ENCODE data around the gene FRA10AC1. TPM values are rescaled to one million over a fixed set of nuclear protein-coding genes. Genes with fewer than 3 reads are reported as not detected.

The FRA10AC1 gene
- total and polyA plus RNA-seq, 4 donors = 4.3 to 38.9 (median 15.2) TPM

- DNase-seq (peak in 2 of 3 donors; percentile 44 to 72), ATAC-seq (ENCODE audit: insufficient read depth, low FRiP score) (no peak)
- 46 to 57% methylated on average over 5 of the region's 5 CpGs for WGBS, 2 donors
- Histone ChIP-seq H3K27me3 (ENCODE audit: control insufficient read depth in 3 of 3, insufficient read depth in 3 of 3, low read length in 2 of 3) (no peaks in the 10 kb centered on the region), H3K27ac (ENCODE audit: low read depth in 1 of 2, low read length in 1 of 2) (no peak overlapping the region), H3K4me3 (no peak overlapping the region), H3K36me3 (ENCODE audit: control insufficient read depth in 4 of 4, insufficient read depth in 4 of 4, low read length in 4 of 4) (no peaks in the 10 kb centered on the region), H3K9ac (ENCODE audit: insufficient read depth in 1 of 2, low read length in 2 of 2) (no peak overlapping the region), H3K9me3 (ENCODE audit: control insufficient read depth in 4 of 4, insufficient read depth in 3 of 4, low read length in 3 of 4) (no peaks in the 10 kb centered on the region), H3K4me1 (ENCODE audit: control insufficient read depth in 5 of 5, insufficient read depth in 5 of 5, low read length in 5 of 5) (peaks cover 0 to 10% (median 1%) of the 10 kb centered on the region in 5 donors)
- TF ChIP-seq CTCF (IDR thresholded peaks at IDR 0.05; ENCODE audit: control extremely low read depth, extremely low read depth) = no peak
These were observed 46.9 kb upstream of the FRA10AC1 start for GRCh38 chr10:93749218-93749799.

DNA sequence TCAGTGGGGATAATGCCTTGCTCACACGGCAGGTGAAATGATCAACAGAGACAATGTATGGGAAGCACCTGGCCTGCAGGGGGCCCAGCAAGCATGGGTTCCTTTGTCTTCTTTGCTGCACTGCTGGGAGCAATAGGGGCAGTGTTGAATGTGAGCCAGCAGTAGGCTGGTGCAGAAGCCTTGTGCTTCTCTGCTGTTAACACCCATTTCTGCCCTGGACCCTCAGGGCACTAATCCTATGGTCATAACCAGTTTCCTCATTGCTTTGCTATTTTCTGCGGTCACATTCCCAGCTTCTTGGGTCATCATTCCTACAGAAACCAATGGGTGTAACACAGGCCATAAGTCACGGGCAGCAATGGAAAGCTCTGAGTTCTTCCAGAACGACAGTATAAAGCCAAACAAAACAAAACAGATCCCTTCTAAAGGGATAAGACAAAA, 44.5 kb upstream of the FRA10AC1 start:
- WGBS, 2 donors = 60 to 74% methylated on average over 4 of the region's 4 CpGs
- H3K27me3 ChIP-seq (ENCODE audit: control insufficient read depth in 3 of 3, insufficient read depth in 3 of 3, low read length in 2 of 3) = no peaks in the 10 kb centered on the region
- no peaks in the 10 kb centered on the region for H3K9me3 ChIP-seq (ENCODE audit: control insufficient read depth in 4 of 4, insufficient read depth in 3 of 4, low read length in 3 of 4)
- ATAC-seq (ENCODE audit: insufficient read depth, low FRiP score) (no peak), DNase-seq (no peak)
- no peak overlapping the region for H3K9ac ChIP-seq (ENCODE audit: insufficient read depth in 1 of 2, low read length in 2 of 2)
- no peak overlapping the region for H3K4me3 ChIP-seq
- TF ChIP-seq CTCF (IDR thresholded peaks at IDR 0.05; ENCODE audit: control extremely low read depth, extremely low read depth) = no peak
- H3K27ac ChIP-seq (ENCODE audit: low read depth in 1 of 2, low read length in 1 of 2) = no peak overlapping the region
- no peaks in the 10 kb centered on the region for H3K36me3 ChIP-seq (ENCODE audit: control insufficient read depth in 4 of 4, insufficient read depth in 4 of 4, low read length in 4 of 4)
- peaks cover 0 to 4% (median 1%) of the 10 kb centered on the region in 5 donors for H3K4me1 ChIP-seq (ENCODE audit: control insufficient read depth in 5 of 5, insufficient read depth in 5 of 5, low read length in 5 of 5)

DNA sequence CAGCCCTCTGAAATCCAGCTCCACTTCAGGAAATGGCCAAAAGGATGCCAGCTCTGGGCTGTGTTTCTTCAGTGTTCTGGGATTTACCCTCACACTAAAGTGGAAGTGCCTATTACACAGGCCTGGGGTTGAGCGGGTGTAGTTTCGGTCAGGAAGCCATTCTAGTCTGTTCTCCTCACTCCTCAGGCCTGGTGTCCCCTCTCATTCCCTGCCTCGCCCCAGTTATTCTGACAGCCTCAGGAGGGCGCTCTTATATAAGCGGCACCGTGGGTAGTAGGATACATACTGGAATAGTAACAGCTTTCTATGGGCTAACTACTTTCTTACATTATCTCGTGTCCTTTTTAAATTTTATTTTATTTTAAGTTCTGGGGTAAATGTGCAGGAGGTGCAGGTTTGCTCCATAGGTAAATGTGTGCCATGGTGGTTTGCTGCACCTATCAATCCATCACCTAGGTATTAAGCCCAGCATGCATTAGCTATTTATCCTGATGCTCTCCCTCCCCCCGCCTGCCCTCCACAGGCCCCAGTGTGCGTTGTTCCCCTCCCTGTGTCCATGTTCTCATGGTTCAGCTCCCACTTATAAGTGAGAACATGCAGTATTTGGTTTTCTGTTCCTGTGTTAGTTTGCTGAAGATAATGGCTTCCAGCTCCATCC, 43.1 kb upstream of the FRA10AC1 start:
- ATAC-seq (ENCODE audit: insufficient read depth, low FRiP score) (no peak), DNase-seq (no peak)
- Histone ChIP-seq H3K9ac (ENCODE audit: insufficient read depth in 1 of 2, low read length in 2 of 2) (no peak overlapping the region), H3K27me3 (ENCODE audit: control insufficient read depth in 3 of 3, insufficient read depth in 3 of 3, low read length in 2 of 3) (no peaks in the 10 kb centered on the region), H3K27ac (ENCODE audit: low read depth in 1 of 2, low read length in 1 of 2) (no peak overlapping the region), H3K36me3 (ENCODE audit: control insufficient read depth in 4 of 4, insufficient read depth in 4 of 4, low read length in 4 of 4) (no peaks in the 10 kb centered on the region), H3K4me3 (no peak overlapping the region), H3K9me3 (ENCODE audit: control insufficient read depth in 4 of 4, insufficient read depth in 3 of 4, low read length in 3 of 4) (peaks cover 0 to 3% (median 0%) of the 10 kb centered on the region in 4 donors), H3K4me1 (ENCODE audit: control insufficient read depth in 5 of 5, insufficient read depth in 5 of 5, low read length in 5 of 5) (peaks cover 0 to 4% (median 0%) of the 10 kb centered on the region in 5 donors)
- TF ChIP-seq CTCF (IDR thresholded peaks at IDR 0.05; ENCODE audit: control extremely low read depth, extremely low read depth) = no peak
- WGBS, 2 donors = 54 to 67% methylated on average over 9 of the region's 9 CpGs

All from lung (tissue), 12 donors.